ENCODE measurements around the gene ADRM1.

ADRM1 gene

DNA sequence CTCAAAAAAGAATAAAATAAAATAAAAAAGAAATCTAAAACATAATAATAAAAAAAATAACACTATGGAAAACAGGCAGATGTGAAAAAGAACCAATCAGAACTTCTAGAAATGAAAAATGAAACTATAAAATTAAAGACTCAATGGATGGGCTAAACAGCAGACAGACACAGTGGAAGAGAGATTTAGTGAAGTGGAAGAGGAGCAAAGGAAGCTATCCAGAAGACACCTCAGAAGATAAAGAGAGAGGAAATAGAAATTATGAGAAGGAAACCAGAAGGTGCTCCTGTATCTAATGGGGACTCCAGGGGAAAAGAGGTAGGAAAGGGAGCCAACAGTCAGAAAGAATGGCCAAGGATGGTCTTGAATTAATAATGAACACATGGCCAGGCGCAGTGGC, 45.8 kb downstream of the ADRM1 start:
- no peaks in the 10 kb centered on the region for H3K9me3 ChIP-seq (ENCODE audit: control insufficient read depth, low read length)
- no peaks in the 10 kb centered on the region for H3K27me3 ChIP-seq (ENCODE audit: control insufficient read depth, insufficient read depth, low read length, poor library complexity, severe bottlenecking)
- WGBS, 2 experiments = 96 to 100% methylated on average over 1 of the region's 1 CpG
- H3K27ac ChIP-seq (ENCODE audit: insufficient read depth, low read depth, low read length, poor library complexity, severe bottlenecking) = no peak overlapping the region
- H3K36me3 ChIP-seq (ENCODE audit: control insufficient read depth, insufficient read depth, low read length) = peaks cover 22% of the 10 kb centered on the region
- H3K4me3 ChIP-seq (ENCODE audit: insufficient read depth, low read depth, low read length) = no peak overlapping the region
- H3K4me1 ChIP-seq (ENCODE audit: control insufficient read depth, insufficient read depth, low read length) = no peaks in the 10 kb centered on the region

DNA sequence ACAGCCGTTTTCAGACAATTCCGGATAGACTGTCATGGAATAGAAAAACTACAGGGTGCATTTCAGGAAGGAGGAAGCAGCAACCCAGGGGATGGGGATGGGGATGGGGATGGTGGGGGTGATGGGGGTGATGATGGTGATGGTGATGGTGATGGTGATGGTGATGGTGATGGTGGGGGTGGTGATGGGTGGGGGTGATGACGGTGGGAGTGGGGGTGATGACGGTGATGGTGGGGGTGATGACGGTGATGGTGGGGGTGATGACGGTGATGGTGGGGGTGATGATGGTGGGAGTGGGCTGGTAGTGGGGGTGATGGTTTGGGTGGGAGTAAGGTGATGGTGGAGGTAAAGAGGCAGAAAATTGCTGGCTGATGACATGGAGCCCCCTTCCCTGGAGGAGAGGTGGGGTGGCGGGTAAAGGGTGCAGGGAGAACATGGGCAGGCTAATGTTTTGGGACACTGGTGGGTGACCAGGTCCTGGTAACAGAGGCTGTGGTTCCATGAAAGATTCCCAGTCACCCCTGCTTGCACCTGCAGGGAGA, 46.8 kb downstream of the ADRM1 start:
- no peak overlapping the region for H3K4me3 ChIP-seq (ENCODE audit: insufficient read depth, low read depth, low read length)
- H3K36me3 ChIP-seq (ENCODE audit: control insufficient read depth, insufficient read depth, low read length) = peaks cover 22% of the 10 kb centered on the region
- H3K27ac ChIP-seq (ENCODE audit: insufficient read depth, low read depth, low read length, poor library complexity, severe bottlenecking) = no peak overlapping the region
- H3K9me3 ChIP-seq (ENCODE audit: control insufficient read depth, low read length) = no peaks in the 10 kb centered on the region
- peaks cover 2% of the 10 kb centered on the region for H3K4me1 ChIP-seq (ENCODE audit: control insufficient read depth, insufficient read depth, low read length)
- WGBS, 2 experiments = 94 to 96% methylated on average over 4 of the region's 7 CpGs
- H3K27me3 ChIP-seq (ENCODE audit: control insufficient read depth, insufficient read depth, low read length, poor library complexity, severe bottlenecking) = no peaks in the 10 kb centered on the region

DNA sequence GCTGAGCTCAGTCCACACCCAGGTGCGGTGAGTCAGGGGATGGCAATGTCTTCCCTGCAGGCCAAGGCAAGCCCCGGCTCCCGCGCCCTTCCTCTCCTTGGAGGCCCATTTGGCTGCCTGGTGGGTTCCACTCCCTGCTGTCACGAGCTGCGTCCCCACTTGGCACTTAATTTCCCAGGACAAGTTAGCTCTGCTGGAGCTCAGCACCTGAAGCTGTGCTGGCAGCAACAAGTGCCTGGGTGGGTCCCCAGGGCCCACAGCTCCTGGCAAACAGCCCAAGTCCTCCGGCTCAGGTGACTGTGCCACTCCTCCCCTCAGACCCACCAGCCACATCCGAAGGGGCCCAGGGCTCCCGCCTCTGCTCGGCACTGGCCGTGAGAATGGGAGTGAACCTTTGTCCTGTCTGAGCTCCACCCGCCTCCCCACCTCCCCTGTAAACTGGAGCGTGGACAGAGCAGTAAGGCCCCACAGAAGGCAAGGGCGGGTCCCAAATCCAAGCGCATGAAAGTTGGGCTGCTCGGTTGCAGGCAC, 47.4 kb downstream of the ADRM1 start:
- no peak overlapping the region for H3K27ac ChIP-seq (ENCODE audit: insufficient read depth, low read depth, low read length, poor library complexity, severe bottlenecking)
- no peaks in the 10 kb centered on the region for H3K9me3 ChIP-seq (ENCODE audit: control insufficient read depth, low read length)
- peaks cover 22% of the 10 kb centered on the region for H3K36me3 ChIP-seq (ENCODE audit: control insufficient read depth, insufficient read depth, low read length)
- H3K27me3 ChIP-seq (ENCODE audit: control insufficient read depth, insufficient read depth, low read length, poor library complexity, severe bottlenecking) = no peaks in the 10 kb centered on the region
- peaks cover 8% of the 10 kb centered on the region for H3K4me1 ChIP-seq (ENCODE audit: control insufficient read depth, insufficient read depth, low read length)
- no peak overlapping the region for H3K4me3 ChIP-seq (ENCODE audit: insufficient read depth, low read depth, low read length)
- 92 to 93% methylated on average over 16 of the region's 16 CpGs for WGBS, 2 experiments

DNA sequence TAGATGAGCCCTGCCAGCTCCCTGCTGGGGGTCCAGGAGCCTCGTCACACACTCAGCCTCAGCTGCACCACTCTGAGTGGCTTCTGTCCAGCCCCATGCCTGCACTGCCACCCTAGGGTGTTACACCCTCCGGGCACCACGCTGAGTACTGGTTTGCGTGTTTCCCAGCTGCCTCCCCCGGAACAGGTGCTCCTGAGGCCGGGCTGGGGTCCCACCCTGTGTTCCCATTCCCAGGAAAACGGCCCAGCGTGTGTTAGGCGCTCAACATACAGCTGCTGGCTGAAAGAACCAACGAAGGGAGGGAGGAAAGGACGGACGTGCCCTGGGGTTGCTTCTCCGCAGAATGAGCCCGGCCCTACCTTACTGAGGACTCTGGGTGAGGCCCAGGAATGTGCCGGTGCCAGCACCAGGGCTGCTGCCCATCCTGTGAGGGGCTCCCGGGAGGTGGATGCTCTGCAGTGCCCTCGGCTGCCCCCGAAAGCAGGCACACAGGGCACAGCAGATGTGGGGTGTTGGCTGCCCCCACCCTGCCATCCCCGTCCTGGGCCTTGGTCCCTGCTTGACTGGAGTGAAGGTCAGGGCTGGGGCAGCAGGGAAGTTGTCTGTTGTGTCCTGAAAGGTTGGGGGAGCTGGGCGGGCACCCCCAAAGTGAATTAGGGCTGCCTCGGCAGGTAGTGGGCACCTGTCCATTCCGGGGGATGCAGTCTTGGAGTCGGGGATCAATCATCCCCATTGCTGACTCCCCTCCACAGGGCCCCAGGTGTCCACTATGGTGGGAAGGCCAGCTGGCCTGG, 48.0 kb downstream of the ADRM1 start:
- peaks cover 21% of the 10 kb centered on the region for H3K36me3 ChIP-seq (ENCODE audit: control insufficient read depth, insufficient read depth, low read length)
- peaks cover 13% of the 10 kb centered on the region for H3K4me1 ChIP-seq (ENCODE audit: control insufficient read depth, insufficient read depth, low read length)
- no peaks in the 10 kb centered on the region for H3K9me3 ChIP-seq (ENCODE audit: control insufficient read depth, low read length)
- H3K27ac ChIP-seq (ENCODE audit: insufficient read depth, low read depth, low read length, poor library complexity, severe bottlenecking) = no peak overlapping the region
- no peaks in the 10 kb centered on the region for H3K27me3 ChIP-seq (ENCODE audit: control insufficient read depth, insufficient read depth, low read length, poor library complexity, severe bottlenecking)
- no peak overlapping the region for H3K4me3 ChIP-seq (ENCODE audit: insufficient read depth, low read depth, low read length)
- 91% methylated on average over 23 of the region's 23 CpGs for WGBS, 2 experiments

DNA sequence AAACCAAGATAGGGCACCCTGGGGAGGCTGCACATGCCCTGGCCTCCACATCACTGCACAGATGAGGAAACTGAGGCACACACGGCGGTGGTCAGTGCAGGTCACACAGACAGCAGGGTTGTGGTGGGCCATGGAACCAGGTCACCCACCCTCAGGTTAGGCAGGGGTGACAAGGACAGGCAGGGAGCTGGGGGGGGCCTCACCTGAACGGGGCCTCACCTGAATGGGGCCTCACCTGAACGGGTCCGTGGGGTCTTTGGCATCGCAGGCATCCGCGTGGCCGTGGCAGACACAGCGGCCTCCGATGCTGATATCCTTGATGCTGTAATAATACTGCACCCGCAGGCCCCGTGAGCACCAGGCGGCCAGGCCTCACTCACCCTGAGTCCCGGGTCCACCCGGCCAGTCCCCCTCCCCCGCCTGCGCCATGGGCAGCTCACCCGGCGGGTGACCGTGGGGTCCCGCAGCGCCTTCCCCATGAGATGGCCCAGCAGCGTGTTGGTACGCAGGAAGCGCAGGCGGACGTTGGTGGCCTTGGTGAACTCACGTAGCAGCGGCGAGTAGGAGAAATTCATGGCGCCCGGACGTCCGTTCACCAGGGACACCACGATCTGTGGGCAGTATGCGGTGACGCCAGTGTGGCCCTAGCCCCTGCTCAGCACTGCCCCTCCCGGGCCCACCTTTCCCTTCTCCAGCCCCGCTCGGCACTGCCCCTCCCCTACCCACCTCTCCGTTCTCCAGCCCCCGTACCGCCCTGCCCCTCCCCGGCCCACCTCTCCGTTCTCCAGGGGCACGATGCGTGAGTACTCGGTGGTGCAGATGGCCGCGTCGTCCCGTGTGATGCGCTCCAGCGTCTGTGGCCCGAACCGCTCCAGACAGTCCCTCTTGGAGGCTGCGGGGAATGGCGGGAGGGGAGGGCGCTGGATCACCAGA, 48.9 kb downstream of the ADRM1 start:
- Histone ChIP-seq H3K36me3 (ENCODE audit: control insufficient read depth, insufficient read depth, low read length) (peaks cover 15% of the 10 kb centered on the region), H3K27ac (ENCODE audit: insufficient read depth, low read depth, low read length, poor library complexity, severe bottlenecking) (no peak overlapping the region), H3K27me3 (ENCODE audit: control insufficient read depth, insufficient read depth, low read length, poor library complexity, severe bottlenecking) (no peaks in the 10 kb centered on the region), H3K9me3 (ENCODE audit: control insufficient read depth, low read length) (no peaks in the 10 kb centered on the region), H3K4me3 (ENCODE audit: insufficient read depth, low read depth, low read length) (no peak overlapping the region), H3K4me1 (ENCODE audit: control insufficient read depth, insufficient read depth, low read length) (peaks cover 23% of the 10 kb centered on the region)
- WGBS, 2 experiments = 91 to 93% methylated on average over 60 of the region's 60 CpGs

DNA sequence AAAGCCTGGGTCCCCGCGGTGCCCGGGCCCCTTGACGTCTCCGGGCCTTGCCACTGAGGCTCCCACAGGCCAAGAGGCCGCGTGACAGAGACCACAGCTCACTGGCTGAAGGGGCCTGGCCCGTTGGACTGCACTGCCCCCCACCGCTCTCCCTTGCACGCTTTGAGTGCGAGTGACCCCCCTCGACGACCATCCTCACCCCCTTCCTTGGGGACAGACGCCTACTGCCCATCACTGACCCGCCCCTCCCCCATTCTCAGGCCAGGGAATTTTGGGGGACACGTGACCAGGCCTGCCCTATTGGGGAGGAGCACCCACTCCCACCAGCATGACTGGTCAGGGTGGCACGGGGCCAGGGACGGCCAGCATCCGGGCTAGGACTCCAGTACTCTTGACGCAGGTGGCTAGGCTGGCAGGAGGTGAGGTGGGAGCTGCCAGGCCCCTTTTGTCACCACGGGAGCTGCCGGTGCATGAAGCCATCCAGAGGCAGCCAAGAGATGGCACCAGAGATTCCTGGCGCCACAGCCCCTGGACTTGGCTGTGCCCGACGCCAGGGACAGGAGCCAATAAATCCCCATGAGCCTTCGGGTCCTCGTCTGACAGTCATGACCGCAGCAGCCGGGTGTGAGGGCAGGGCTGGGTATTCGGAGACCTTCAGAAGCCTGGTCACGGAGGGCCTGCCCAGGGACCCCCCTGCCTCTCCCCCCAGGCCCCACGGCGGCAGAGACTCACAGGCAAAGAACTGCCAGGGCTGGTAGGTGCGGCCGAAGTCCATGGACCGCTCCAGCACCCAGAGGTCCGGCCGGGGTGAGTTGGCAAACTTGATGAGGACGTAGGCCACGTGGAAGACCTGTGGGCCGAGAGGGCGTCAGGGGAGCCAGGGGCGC, 49.8 kb downstream of the ADRM1 start:
- Histone ChIP-seq H3K4me3 (ENCODE audit: insufficient read depth, low read depth, low read length) (no peak overlapping the region), H3K9me3 (ENCODE audit: control insufficient read depth, low read length) (no peaks in the 10 kb centered on the region), H3K27ac (ENCODE audit: insufficient read depth, low read depth, low read length, poor library complexity, severe bottlenecking) (no peak overlapping the region), H3K27me3 (ENCODE audit: control insufficient read depth, insufficient read depth, low read length, poor library complexity, severe bottlenecking) (no peaks in the 10 kb centered on the region), H3K4me1 (ENCODE audit: control insufficient read depth, insufficient read depth, low read length) (peaks cover 26% of the 10 kb centered on the region), H3K36me3 (ENCODE audit: control insufficient read depth, insufficient read depth, low read length) (peaks cover 11% of the 10 kb centered on the region)
- WGBS, 2 experiments = 92% methylated on average over 43 of the region's 43 CpGs

DNA sequence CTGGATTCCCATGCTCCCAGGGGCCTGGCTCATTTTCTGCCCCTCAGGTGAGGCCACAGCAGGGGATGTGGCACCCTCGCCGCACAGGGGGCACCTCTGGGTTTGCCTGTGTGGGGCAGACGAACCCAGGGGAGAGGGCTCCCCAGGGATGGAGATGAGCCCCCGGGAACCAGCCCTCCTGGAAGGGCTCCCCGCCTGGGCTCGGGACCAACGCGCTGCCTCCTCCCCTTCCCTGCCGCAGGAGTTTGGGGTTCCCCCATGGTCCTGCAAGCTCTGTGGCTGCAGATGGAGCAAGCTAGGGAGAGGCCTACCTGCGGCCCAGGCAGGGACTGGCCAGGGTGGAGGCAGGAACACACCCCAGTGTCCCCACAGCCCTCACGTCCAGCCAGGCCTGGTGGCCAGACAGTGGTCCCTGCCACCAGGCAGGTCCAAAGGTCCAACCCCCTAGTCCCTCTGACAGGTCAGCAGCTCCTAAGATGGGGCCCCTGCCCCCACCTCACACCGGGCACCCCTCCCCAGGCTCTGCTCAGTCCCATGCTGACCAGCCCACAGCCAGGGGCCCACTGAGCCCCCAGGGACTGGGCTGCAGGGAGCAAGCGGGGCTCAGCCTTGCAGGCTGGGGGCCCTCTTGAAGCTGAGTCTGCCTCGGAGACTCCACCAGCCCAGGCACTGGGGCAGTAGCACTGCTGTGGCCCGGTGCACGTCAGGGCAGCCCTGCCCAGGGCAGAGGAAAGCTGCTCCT, 50.7 kb downstream of the ADRM1 start:
- Histone ChIP-seq H3K36me3 (ENCODE audit: control insufficient read depth, insufficient read depth, low read length) (peaks cover 11% of the 10 kb centered on the region), H3K4me1 (ENCODE audit: control insufficient read depth, insufficient read depth, low read length) (peaks cover 30% of the 10 kb centered on the region), H3K27ac (ENCODE audit: insufficient read depth, low read depth, low read length, poor library complexity, severe bottlenecking) (no peak overlapping the region), H3K4me3 (ENCODE audit: insufficient read depth, low read depth, low read length) (no peak overlapping the region), H3K27me3 (ENCODE audit: control insufficient read depth, insufficient read depth, low read length, poor library complexity, severe bottlenecking) (no peaks in the 10 kb centered on the region), H3K9me3 (ENCODE audit: control insufficient read depth, low read length) (no peaks in the 10 kb centered on the region)
- 92 to 93% methylated on average over 16 of the region's 16 CpGs for WGBS, 2 experiments

DNA sequence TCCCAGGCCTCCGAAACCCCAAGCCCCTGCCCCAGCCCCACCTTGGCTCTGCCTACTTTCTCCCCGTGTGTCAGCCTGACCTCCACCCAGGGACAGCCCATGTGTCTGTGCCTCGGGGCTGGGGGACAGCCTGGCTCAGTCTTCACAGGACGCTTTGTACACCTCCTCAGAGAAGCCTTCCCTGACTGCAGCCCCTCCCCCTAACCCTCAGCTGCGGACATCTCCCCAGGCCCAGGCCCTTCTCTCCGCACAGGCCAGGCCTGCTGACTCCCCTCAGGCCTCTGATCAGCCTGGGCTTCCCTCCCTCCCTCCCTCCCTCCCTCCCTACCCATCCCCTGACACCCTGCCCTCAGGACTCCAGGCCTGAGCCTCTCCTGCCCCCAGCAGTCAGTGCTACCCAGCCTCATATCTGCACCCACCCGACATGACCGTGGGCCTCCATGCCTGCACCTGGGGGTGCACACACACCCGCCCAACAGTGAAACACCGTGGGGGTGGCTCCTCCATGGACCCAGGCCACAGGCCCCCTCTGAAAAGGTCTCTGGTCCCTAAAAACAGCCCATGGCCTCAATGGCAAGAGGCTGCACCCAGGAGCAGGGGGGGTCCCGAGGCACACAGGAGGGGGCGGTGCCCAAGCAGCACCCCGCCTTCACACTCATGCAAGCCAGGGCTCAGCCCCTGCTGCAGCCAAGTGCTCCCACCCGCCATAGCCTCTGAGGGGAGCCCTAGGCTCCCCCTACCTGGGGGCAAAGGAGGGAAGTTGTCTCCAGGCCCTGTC, 51.4 kb downstream of the ADRM1 start:
- H3K27ac ChIP-seq (ENCODE audit: insufficient read depth, low read depth, low read length, poor library complexity, severe bottlenecking) = no peak overlapping the region
- H3K4me1 ChIP-seq (ENCODE audit: control insufficient read depth, insufficient read depth, low read length) = peaks cover 37% of the 10 kb centered on the region
- no peak overlapping the region for H3K4me3 ChIP-seq (ENCODE audit: insufficient read depth, low read depth, low read length)
- H3K9me3 ChIP-seq (ENCODE audit: control insufficient read depth, low read length) = no peaks in the 10 kb centered on the region
- WGBS, 2 experiments = 75 to 76% methylated on average over 14 of the region's 14 CpGs
- H3K36me3 ChIP-seq (ENCODE audit: control insufficient read depth, insufficient read depth, low read length) = peaks cover 11% of the 10 kb centered on the region
- no peaks in the 10 kb centered on the region for H3K27me3 ChIP-seq (ENCODE audit: control insufficient read depth, insufficient read depth, low read length, poor library complexity, severe bottlenecking)
